ENCODE data around the gene IPO13.

DNA sequence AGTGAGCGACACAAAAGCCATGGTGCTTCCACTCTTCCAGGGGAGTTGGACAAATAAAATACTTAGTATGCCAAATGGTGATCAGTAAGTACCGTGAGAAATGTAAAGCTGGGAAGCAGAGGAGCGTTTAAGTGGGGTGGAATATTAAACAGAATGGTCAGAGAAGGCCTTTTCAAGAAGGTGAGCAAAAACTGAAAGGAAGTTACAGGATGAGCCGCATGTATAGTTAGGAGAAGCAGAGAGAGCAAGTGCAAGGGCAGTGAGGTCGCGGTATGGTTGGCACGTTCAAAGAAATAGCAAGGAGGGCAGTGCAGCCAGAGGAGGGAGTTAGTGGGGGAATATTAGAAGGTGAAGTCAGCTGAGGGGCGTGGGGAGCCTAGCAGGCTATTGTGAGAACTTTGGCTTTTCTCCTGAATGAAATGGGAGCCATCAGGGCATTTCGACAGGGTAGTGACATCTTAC, 27.3 kb downstream of the IPO13 start:
- TF ChIP-seq, protein P1, sequence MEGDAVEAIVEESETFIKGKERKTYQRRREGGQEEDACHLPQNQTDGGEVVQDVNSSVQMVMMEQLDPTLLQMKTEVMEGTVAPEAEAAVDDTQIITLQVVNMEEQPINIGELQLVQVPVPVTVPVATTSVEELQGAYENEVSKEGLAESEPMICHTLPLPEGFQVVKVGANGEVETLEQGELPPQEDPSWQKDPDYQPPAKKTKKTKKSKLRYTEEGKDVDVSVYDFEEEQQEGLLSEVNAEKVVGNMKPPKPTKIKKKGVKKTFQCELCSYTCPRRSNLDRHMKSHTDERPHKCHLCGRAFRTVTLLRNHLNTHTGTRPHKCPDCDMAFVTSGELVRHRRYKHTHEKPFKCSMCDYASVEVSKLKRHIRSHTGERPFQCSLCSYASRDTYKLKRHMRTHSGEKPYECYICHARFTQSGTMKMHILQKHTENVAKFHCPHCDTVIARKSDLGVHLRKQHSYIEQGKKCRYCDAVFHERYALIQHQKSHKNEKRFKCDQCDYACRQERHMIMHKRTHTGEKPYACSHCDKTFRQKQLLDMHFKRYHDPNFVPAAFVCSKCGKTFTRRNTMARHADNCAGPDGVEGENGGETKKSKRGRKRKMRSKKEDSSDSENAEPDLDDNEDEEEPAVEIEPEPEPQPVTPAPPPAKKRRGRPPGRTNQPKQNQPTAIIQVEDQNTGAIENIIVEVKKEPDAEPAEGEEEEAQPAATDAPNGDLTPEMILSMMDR (conservative IDR thresholded peaks at IDR 0.05 in 1 of 2, IDR thresholded peaks at IDR 0.05 in 1 of 2; ENCODE audit: low read depth in 1 of 2, low read length in 2 of 2) = no peak
- no peak for TF ChIP-seq EZH2 (IDR thresholded peaks at IDR 0.05; ENCODE audit: low read length, missing control alignments)
